Neural progenitor cell (in vitro differentiated cells): ENCODE data around the gene RIOK3.

ENCODE experiments used
- CTCF ChIP-seq: fragments of 200-600 bp; sonication (generic); IDR thresholded peaks from 2 replicates; pipeline ENCODE4 v1.5.1; 2017; ENCODE audit warnings: antibody characterized with exemption, mild to moderate bottlenecking
- EZH2 ChIP-seq: fragments of 200-600 bp; sonication (generic); IDR thresholded peaks from 2 replicates; pipeline ENCODE4 v1.6.1; 2017; ENCODE audit warnings: antibody characterized with exemption, mild to moderate bottlenecking, moderate library complexity
- EZH2phosphoT487 ChIP-seq: fragments of 200-600 bp; sonication (generic); IDR thresholded peaks from 2 replicates; pipeline ENCODE4 v1.6.1; 2017; ENCODE audit warnings: antibody characterized with exemption

GRCh38 chr18:23416298-23416697 lies 36.8 kb upstream of the RIOK3 start:
- TF ChIP-seq CTCF (no peak), EZH2 (no peak), EZH2phosphoT487 (no peak)
